DOHH2 (cell line): ENCODE results near the gene SAPCD1.

Source experiments
- EZH2phosphoT487 ChIP-seq: fragments of 200-600 bp; sonication (generic); IDR thresholded peaks from 2 replicates; pipeline ENCODE4 v1.6.1; 2017; ENCODE audit warnings: borderline replicate concordance, mild to moderate bottlenecking, antibody characterized with exemption, low read length, moderate library complexity, mixed read lengths
- TF ChIP-seq, protein P1 (sequence below): fragments of 200-600 bp; sonication (generic); IDR thresholded peaks from one replicate; pipeline ENCODE4 v1.5.1; 2014; ENCODE audit warnings: antibody characterized with exemption, mild to moderate bottlenecking, low read depth, low read length; ENCODE audit not compliant: poor library complexity, severe bottlenecking

DNA sequence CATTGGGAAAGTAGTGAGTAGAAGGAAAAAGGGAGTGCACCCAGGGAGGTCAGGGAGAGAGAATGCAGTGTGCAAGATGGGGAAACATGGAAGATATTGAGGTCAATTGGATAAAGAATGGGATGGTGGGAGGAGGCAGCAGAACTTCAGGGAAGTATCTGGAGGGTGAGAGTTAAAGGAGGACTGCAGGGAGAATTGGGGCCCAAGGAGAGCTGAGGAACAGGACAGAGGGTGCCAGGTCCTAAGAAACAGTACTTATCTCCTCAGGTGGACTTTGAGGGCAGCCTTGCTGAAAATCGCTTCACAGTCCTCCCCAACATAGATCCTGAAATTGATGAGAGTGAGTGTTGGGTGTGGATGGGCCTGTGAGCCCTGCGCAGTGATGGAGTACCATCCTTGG is 4.2 kb upstream of the SAPCD1 start:
- TF ChIP-seq, protein P1, sequence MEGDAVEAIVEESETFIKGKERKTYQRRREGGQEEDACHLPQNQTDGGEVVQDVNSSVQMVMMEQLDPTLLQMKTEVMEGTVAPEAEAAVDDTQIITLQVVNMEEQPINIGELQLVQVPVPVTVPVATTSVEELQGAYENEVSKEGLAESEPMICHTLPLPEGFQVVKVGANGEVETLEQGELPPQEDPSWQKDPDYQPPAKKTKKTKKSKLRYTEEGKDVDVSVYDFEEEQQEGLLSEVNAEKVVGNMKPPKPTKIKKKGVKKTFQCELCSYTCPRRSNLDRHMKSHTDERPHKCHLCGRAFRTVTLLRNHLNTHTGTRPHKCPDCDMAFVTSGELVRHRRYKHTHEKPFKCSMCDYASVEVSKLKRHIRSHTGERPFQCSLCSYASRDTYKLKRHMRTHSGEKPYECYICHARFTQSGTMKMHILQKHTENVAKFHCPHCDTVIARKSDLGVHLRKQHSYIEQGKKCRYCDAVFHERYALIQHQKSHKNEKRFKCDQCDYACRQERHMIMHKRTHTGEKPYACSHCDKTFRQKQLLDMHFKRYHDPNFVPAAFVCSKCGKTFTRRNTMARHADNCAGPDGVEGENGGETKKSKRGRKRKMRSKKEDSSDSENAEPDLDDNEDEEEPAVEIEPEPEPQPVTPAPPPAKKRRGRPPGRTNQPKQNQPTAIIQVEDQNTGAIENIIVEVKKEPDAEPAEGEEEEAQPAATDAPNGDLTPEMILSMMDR: no peak
- TF ChIP-seq EZH2phosphoT487: no peak
